SK-N-MC (cell line): Measurements from ENCODE around the gene PRR23E.

ENCODE experiments used
- DNase-seq: peaks from one replicate; pipeline ENCODE4 v3.0.0-alpha.2; 2011; ENCODE audit warnings: low read depth, low spot score
- H3K27ac ChIP-seq: fragments of 200-600 bp; sonication (generic); 2 replicates; pipeline ENCODE4 v1.5.1; 2016; ENCODE audit warnings: mixed run types
- H3K36me3 ChIP-seq: fragments of 200-600 bp; sonication (generic); 2 replicates; pipeline ENCODE4 v1.6.1; 2017; ENCODE audit warnings: antibody characterized with exemption, low read length, mixed read lengths; ENCODE audit not compliant: insufficient read depth
- H3K4me3 ChIP-seq: fragments of 200-600 bp; sonication (generic); 2 replicates; pipeline ENCODE4 v1.5.1; 2016
- H3K9ac ChIP-seq: fragments of 200-600 bp; sonication (generic); 2 replicates; pipeline ENCODE4 v1.8.0; 2017; ENCODE audit warnings: mixed run types, mixed read lengths; ENCODE audit not compliant: insufficient read length
- H3K9me3 ChIP-seq: fragments of 200-600 bp; sonication (generic); 2 replicates; pipeline ENCODE4 v1.6.1; 2017; ENCODE audit warnings: low read depth, mild to moderate bottlenecking, antibody characterized with exemption, low read length, moderate library complexity, mixed read lengths
- EZH2 ChIP-seq: fragments of 200-600 bp; sonication (generic); IDR thresholded peaks from one replicate; pipeline ENCODE4 v1.6.1; 2017; ENCODE audit warnings: antibody characterized with exemption
- FOXP2 ChIP-seq: optimal IDR thresholded peaks from 2 replicates; pipeline ENCODE3; 2011; ENCODE audit warnings: mild to moderate bottlenecking, moderate library complexity; ENCODE audit not compliant: insufficient read depth; ENCODE audit errors: extremely low read length, control extremely low read depth
- POLR2AphosphoS5 ChIP-seq: IDR thresholded peaks from 2 replicates; pipeline ENCODE4 v1.6.1; 2012; ENCODE audit warnings: mild to moderate bottlenecking, low read depth, low read length, borderline replicate concordance

PRR23E gene

GRCh38 chr3:127200086-127200691 is 7.3 kb downstream of the PRR23E start:
- H3K36me3 ChIP-seq: no peaks in the 10 kb centered on the region
- no peak overlapping the region for H3K27ac ChIP-seq
- TF ChIP-seq FOXP2 (no peak), POLR2AphosphoS5 (no peak), EZH2 (no peak)
- no peak overlapping the region for H3K4me3 ChIP-seq
- no peak overlapping the region for H3K9ac ChIP-seq
- DNase-seq: no peak
- no peaks in the 10 kb centered on the region for H3K9me3 ChIP-seq

DNA sequence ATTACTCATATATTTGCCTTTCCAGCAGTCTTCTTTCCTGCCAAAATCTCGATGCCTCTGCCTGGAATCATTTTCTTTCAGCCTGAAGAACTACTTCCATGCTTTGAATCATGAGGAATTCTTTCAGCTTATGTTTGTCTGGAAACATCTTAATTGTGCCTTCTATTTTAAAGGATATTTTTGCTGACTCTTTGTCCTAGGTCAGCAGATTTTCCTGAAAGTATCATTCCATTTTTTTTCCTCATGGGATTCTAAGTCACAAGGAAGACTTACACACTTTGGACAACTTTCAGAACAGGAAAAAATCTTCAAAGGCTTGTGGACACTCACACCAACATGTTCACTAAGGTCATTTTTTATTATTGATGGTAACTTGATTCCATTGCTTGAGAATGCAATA is 10.1 kb downstream of the PRR23E start:
- H3K27ac ChIP-seq: no peak overlapping the region
- no peaks in the 10 kb centered on the region for H3K36me3 ChIP-seq
- H3K9me3 ChIP-seq: no peaks in the 10 kb centered on the region
- TF ChIP-seq EZH2: no peak
- no peak for TF ChIP-seq FOXP2
- no peak for TF ChIP-seq POLR2AphosphoS5
- no peak overlapping the region for H3K4me3 ChIP-seq
- no peak overlapping the region for H3K9ac ChIP-seq
- DNase-seq: no peak

DNA sequence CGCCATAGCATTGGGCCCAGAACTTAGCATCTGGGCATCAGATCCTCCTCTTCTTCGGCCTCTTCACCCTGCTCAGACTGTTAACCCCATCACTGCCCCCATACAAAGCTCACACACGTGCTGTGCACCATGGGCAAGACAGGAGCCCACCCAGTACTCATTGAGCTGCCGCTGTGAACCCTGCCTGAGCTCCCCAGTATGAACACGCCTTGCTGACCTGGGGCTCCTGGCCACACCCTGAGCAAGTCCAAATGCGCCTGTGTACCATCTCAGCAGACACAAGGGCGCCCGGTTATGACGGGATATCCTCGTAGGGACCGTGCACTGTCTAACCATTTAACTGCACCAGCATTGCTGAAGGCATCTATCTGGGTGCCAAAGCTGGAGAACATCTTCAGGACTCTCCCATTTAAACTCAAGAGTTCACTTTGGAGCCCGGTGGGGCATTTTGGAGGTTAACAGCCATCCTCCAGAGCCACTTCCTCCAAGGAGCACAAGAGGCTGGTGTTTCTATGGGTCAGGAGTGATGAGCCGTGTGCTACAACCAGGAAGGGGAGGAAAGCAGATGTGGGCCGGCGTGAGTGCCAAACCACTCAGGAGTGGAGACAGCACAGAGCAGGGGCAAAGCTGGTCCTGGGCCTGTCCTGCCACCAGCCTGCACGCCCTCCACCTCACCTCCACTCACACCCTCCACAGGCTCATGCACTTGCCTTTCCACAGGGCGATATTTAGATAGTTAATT is 12.1 kb downstream of the PRR23E start:
- no peaks in the 10 kb centered on the region for H3K9me3 ChIP-seq
- H3K27ac ChIP-seq: no peak overlapping the region
- DNase-seq: no peak
- H3K36me3 ChIP-seq: no peaks in the 10 kb centered on the region
- TF ChIP-seq EZH2 (no peak), POLR2AphosphoS5 (no peak), FOXP2 (no peak)
- H3K9ac ChIP-seq: no peak overlapping the region
- no peak overlapping the region for H3K4me3 ChIP-seq

- no peak overlapping the region for H3K9ac ChIP-seq
Measured at GRCh38 chr3:127206154-127206553, 13.2 kb downstream of the PRR23E start.

GRCh38 chr3:127206611-127207516 is 13.9 kb downstream of the PRR23E start:
- no peak overlapping the region for H3K27ac ChIP-seq
- no peak overlapping the region for H3K9ac ChIP-seq
- H3K4me3 ChIP-seq: no peak overlapping the region
- no peak for TF ChIP-seq POLR2AphosphoS5
- TF ChIP-seq EZH2: no peak
- no peak for TF ChIP-seq FOXP2
- no peak for DNase-seq
- H3K9me3 ChIP-seq: no peaks in the 10 kb centered on the region
- H3K36me3 ChIP-seq: no peaks in the 10 kb centered on the region

More at GRCh38 chr3:127206154-127206553, 13.2 kb downstream of the PRR23E start:
- Histone ChIP-seq H3K36me3 (no peaks in the 10 kb centered on the region), H3K27ac (no peak overlapping the region), H3K9me3 (no peaks in the 10 kb centered on the region), H3K4me3 (no peak overlapping the region)
- no peak for DNase-seq
- TF ChIP-seq FOXP2: no peak
- TF ChIP-seq EZH2: no peak
- TF ChIP-seq POLR2AphosphoS5: no peak

DNA sequence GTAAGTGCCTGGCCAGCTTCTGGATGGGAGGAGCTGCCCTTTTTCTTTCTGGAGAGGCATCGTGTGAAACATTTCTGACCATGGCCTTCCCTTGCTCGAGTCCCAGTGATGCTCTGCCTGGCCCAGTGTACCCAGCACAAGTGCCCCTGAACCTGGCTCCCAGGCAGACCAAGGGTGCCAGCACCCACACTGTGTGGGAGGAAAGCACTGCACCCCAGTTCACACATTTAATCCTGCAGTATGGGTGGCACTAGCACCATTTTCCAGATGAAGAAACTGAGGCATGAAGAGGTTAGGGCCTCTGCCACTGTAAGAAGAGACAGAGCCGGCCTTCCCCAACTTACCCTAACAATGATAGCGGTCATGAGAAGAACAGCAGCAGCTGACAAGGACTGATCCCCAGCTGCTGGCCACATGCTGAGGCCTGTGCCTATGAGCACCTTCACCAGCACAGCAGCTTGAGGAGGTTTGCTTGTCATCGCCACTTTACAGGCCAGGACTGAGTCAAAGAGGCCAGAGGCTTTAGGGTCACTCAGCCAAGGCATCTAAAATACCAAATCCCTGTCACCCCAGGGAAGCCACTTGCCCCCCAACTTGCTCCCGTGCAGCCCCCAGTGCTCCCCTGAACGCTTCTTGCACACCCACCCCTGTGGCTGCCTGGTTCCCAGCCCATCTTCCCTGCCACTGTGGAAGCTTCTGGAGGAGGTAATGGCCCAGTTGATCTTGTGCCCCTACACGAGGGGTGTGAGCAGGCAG is 15.0 kb downstream of the PRR23E start:
- Histone ChIP-seq H3K9me3 (no peaks in the 10 kb centered on the region), H3K27ac (no peak overlapping the region), H3K36me3 (no peaks in the 10 kb centered on the region), H3K4me3 (no peak overlapping the region), H3K9ac (no peak overlapping the region)
- no peak for DNase-seq
- TF ChIP-seq POLR2AphosphoS5 (no peak), EZH2 (no peak), FOXP2 (no peak)

DNA sequence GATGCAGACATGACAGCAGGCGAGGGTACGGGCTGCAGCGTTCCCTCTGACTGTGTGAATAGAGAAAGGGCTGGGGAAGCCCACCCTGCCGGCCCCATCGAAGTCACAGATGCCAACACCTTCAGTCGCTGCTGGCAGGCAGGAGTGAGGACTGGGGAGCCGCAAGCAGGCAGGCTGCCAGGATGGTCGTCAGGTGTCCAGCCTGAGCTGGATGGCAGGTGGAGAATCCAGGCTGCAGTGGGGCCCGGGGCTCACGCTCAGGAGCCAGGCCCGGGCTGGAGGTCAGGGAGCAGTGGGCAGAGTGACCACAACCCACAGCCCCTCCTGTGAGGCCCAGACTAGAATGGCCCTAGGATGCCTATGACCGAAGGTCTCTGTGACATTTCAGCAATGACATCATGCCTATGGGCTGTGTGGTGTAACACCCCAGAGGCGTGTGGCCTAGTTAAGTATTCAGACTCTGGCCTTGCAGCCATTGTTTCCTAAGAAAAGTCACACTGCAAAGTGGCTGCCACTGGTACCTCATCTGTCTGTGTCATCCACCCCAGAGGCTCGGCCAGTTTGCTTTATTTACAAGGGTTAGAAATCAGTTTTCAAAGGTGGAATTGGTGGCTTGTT is 15.7 kb downstream of the PRR23E start:
- no peak for DNase-seq
- Histone ChIP-seq H3K9me3 (no peaks in the 10 kb centered on the region), H3K36me3 (no peaks in the 10 kb centered on the region), H3K9ac (no peak overlapping the region), H3K27ac (no peak overlapping the region), H3K4me3 (no peak overlapping the region)
- TF ChIP-seq POLR2AphosphoS5 (no peak), EZH2 (peak; percentile 11)
